ENCODE results near the gene EPS8L3.

The EPS8L3 gene

GRCh38 chr1:109793089-109793485, 29.4 kb upstream of the EPS8L3 start:
- no peak for DNase-seq (ENCODE audit: low read depth)

- DNase-seq (ENCODE audit: low read depth) = no peak
These were observed 28.5 kb upstream of the EPS8L3 start for GRCh38 chr1:109792056-109792831.

- DNase-seq (ENCODE audit: low read depth) = no peak
These were observed 27.8 kb upstream of the EPS8L3 start for GRCh38 chr1:109791495-109792043.

GRCh38 chr1:109790735-109791494, 27.2 kb upstream of the EPS8L3 start:
- DNase-seq (ENCODE audit: low read depth) = peak; percentile 65

GRCh38 chr1:109790329-109790728, 26.6 kb upstream of the EPS8L3 start:
- DNase-seq (ENCODE audit: low read depth) = no peak

GRCh38 chr1:109789551-109790180, 25.9 kb upstream of the EPS8L3 start:
- no peak for DNase-seq (ENCODE audit: low read depth)

GRCh38 chr1:109788695-109789521, 25.2 kb upstream of the EPS8L3 start:
- DNase-seq (ENCODE audit: low read depth) = no peak

GRCh38 chr1:109787845-109788601, 24.3 kb upstream of the EPS8L3 start:
- DNase-seq (ENCODE audit: low read depth) = no peak

GRCh38 chr1:109787211-109787844, 23.6 kb upstream of the EPS8L3 start:
- DNase-seq (ENCODE audit: low read depth) = no peak

- DNase-seq (ENCODE audit: low read depth) = no peak
These were observed 22.9 kb upstream of the EPS8L3 start for GRCh38 chr1:109786531-109787021.

- no peak for DNase-seq (ENCODE audit: low read depth)
These were observed 22.4 kb upstream of the EPS8L3 start for GRCh38 chr1:109786112-109786480.

GRCh38 chr1:109785446-109786111, 21.9 kb upstream of the EPS8L3 start:
- no peak for DNase-seq (ENCODE audit: low read depth)

- no peak for DNase-seq (ENCODE audit: low read depth)
These were observed 21.0 kb upstream of the EPS8L3 start for GRCh38 chr1:109784551-109785252.

GRCh38 chr1:109783436-109783835, 19.7 kb upstream of the EPS8L3 start:
- no peak for DNase-seq (ENCODE audit: low read depth)

- DNase-seq (ENCODE audit: low read depth) = no peak
These were observed 19.2 kb upstream of the EPS8L3 start for GRCh38 chr1:109782927-109783326.

- DNase-seq (ENCODE audit: low read depth) = no peak
These were observed 18.8 kb upstream of the EPS8L3 start for GRCh38 chr1:109782514-109782913.

- no peak for DNase-seq (ENCODE audit: low read depth)
These were observed 18.1 kb upstream of the EPS8L3 start for GRCh38 chr1:109781806-109782205.

- DNase-seq (ENCODE audit: low read depth) = no peak
These were observed 17.3 kb upstream of the EPS8L3 start for GRCh38 chr1:109780982-109781381.

GRCh38 chr1:109777980-109778625, 14.4 kb upstream of the EPS8L3 start:
- DNase-seq (ENCODE audit: low read depth) = no peak

Data from activated T-helper 9 cell treated with anti-CD3 and anti-CD28 coated beads, Interleukin-2, amount 50 U/mL, for 16 hours (primary cell).